GM18526 (cell line): ENCODE data around the gene PRM1.

Experiments
- POLR2A ChIP-seq: IDR thresholded peaks from 3 replicates; pipeline ENCODE4 v1.6.1; 2011; ENCODE audit not compliant: insufficient read length; ENCODE audit errors: extremely low read depth

PRM1 gene

GRCh38 chr16:11245988-11246387 lies 35.1 kb downstream of the PRM1 start:
- TF ChIP-seq POLR2A = no peak

- no peak for TF ChIP-seq POLR2A
Measured at GRCh38 chr16:11245222-11245737, 35.9 kb downstream of the PRM1 start.

DNA sequence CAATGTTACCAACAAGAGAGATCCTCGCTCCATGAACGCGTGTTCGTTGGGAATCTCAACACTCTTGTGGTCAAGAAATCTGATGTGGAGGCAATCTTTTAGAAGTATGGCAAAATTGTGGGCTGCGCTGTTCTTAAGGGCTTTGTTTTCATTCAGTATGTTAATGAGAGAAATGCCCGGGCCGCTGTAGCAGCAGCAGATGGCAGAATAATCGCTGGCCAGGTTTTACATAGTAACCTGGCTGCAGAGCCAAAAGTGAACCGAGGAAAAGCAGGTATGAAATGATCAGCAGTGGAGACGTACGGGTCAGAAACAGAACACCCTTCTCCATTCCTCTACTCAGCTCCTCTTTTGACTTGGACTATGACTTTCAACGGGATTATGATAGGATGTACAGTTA lies 38.5 kb downstream of the PRM1 start:
- TF ChIP-seq POLR2A = no peak

DNA sequence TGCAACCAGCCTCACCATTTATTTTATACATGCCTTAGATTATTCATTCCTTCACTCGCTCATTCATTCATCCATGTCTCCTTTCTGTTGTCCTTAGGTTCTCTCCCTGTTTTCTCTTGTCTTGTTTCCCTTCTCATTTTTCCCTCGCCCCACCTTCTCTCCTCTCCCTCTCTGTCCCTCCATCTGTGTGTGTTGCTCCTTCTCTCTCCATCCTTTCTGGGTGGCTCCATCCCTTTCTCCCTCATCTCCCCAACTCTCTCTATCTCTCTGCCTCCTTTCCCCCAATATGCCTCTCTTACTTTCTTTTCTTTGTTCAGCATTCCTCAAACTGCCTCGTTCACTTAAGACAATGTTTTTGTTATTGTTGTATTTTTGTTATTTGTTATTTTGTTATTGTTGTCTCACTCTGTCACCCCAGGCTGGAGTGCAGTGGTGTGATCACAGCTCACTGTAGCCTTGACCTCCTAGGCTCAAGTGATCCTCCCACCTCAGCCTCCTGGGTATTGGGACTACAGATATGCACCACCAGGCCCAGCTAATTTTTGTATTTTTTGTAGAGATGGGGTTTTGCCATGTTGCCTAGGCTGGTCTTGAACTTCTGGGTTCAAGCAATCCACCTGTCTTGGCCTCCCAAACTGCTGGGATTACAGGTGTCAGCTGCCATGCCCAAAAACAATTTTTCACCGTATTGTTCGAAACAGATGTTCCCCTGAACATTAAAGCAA lies 39.5 kb downstream of the PRM1 start:
- TF ChIP-seq POLR2A = no peak

GRCh38 chr16:11240636-11241473 lies 40.3 kb downstream of the PRM1 start:
- TF ChIP-seq POLR2A = no peak

GRCh38 chr16:11239644-11240632 lies 41.2 kb downstream of the PRM1 start:
- TF ChIP-seq POLR2A = no peak

DNA sequence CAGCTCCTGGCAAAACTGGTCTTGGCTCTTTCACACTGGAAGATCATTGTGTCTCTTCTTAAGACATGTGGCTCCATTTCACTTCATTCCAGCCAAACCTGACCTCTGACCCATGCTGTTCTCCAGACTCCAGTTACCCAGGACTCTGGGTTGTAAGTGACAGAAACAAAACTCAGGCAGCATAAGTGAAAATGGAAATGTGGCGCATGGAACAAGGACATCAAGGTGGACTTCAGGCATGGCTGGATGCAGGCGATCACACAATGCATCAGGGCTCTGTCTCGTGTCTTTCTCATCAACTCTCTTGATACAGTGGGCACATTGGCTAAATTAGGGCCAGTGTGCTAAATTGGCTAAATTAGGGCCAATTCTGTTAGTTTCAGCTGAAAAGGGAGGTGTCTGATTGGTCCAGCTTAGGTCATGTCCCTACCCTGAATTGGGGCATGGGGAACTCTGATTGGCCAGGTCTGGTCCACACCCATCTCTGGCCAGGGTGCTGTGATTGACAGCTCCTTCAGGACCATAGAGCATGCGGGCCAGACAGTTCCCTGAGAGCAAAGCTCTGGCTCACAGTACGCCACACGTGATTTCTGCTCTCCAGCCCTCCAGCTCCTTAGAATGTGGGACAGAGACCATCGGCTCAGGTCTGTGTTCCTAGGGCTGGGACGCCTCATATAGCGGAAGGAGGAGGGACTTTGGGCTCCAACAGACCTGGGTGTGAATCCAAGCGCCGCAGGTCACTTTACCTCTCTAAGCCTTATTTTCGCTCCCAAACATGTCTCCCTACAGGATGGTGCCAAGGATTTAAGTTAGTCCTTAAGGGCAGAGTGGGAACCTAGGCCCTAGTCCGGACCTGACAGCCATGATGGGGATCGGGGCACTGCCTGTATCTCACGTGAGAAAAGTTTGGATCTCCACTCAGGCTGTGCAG lies 42.6 kb downstream of the PRM1 start:
- no peak for TF ChIP-seq POLR2A

- TF ChIP-seq POLR2A = no peak
Measured at GRCh38 chr16:11236461-11237254, 44.5 kb downstream of the PRM1 start.

- no peak for TF ChIP-seq POLR2A
Measured at GRCh38 chr16:11235703-11235991, 45.5 kb downstream of the PRM1 start.

DNA sequence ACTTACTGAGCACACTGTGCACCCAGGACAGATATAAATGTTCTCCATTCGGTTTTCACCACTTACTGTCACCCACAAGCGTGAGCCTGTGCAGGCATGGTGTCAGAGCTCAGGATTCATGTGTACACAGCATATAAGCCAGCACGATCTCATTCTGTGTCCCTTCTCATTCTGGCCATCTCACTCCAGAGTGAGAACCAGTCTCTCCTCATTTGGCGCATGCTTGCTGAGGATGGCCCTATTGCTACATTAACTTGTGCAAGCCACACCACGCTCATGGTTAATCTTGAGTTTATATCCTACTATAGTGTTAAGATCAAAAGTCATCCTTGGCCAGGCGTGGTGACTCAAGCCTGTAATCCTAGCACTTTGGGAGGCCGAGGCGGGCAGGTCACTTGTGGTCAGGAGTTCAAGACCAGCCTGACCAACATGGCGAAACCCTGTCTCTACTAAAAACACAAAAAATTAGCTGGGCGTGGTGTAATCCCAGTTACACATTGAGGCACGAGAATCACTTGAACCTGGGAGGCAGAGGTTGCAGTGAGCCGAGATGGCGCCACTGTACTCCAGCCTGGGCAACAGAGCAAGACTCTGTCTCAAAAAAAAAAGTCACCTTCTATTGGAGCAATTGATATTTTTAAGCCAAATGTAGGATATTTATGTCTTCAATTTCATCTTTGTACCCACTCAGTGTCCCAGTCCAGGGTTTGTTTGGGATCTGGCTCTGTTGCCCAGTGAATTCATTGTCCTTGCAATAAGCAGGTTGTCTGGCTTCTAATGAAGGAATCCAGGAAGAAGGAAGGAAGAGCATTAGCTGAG lies 46.0 kb downstream of the PRM1 start:
- TF ChIP-seq POLR2A = no peak

- no peak for TF ChIP-seq POLR2A
Measured at GRCh38 chr16:11233727-11234376, 47.3 kb downstream of the PRM1 start.
